ENCODE data around the gene KANK2.

DNA sequence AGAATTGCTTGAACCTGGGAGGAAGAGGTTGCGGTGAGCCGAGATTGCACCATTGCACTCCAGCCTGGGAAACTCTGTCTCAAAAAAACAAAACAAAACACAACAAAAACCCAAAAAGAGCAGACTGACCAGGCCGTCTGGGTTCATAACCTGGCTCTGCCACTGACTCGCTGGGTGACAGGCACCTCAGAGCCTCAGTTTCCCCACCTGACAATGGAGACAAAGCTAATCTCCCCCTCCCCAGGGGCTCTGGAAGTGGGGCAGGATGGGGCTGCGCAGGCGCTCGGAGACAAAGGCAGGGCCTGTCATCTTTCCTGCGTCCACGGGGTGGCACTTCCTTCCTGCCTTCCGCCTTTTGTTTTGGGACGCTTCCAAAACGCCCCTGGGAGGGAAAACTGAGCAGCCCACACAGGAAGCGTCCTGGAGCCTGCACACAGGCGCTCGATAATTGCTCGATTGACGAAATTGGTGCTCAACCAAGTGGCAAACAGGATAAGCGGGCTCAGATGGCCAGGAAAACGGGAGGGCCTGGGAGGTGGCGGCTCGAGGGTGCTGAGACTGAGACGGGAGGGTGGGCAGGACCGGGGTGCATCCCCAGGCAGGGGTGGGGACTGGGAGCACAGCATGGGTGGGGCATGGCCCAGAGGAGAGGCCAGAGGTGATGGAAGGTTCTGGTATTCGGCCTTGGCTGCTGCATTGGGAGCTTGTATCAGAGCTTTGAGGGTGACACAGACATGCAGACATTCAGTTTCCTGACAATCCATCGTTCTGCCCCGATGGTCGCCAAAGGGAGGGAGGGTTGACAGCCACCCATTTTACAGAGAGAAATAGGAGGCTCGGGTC lies 59.6 kb downstream of the KANK2 start:
- TF ChIP-seq, protein P1, sequence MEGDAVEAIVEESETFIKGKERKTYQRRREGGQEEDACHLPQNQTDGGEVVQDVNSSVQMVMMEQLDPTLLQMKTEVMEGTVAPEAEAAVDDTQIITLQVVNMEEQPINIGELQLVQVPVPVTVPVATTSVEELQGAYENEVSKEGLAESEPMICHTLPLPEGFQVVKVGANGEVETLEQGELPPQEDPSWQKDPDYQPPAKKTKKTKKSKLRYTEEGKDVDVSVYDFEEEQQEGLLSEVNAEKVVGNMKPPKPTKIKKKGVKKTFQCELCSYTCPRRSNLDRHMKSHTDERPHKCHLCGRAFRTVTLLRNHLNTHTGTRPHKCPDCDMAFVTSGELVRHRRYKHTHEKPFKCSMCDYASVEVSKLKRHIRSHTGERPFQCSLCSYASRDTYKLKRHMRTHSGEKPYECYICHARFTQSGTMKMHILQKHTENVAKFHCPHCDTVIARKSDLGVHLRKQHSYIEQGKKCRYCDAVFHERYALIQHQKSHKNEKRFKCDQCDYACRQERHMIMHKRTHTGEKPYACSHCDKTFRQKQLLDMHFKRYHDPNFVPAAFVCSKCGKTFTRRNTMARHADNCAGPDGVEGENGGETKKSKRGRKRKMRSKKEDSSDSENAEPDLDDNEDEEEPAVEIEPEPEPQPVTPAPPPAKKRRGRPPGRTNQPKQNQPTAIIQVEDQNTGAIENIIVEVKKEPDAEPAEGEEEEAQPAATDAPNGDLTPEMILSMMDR (IDR thresholded peaks at IDR 0.05; ENCODE audit: low read length), result peak; percentile 72
- TF ChIP-seq EZH2 (IDR thresholded peaks at IDR 0.05; ENCODE audit: borderline replicate concordance, low read length), result no peak

Data from OCI-LY1 (cell line).